ENCODE results near the gene XPO4.
A peak's percentile ranks its signal among the peaks of the same experiment; 100 is the strongest.

Gene XPO4

DNA sequence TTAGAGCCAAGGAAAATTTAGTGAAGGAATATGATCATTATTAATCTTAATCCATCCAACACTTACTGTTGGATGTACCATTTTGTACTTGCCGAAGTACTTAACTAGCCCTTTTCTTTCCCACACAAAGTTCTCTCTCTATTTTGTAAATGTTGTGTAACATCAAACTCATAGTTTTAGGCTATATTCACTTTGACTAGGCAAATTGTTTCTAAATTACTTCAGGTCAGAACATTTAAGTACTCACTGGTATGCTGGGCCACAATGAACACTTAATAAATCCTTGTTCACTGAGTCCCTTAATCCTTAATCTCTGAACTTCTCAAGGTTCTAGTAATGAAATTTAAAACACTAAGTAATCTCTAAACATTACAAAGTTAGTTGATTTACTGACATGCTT is 79.5 kb downstream of the XPO4 start:
- H3K36me3 Mint-ChIP-seq (ENCODE audit: low read depth): peaks cover 6% of the 10 kb centered on the region
- H3K4me3 Mint-ChIP-seq: peak overlapping the region in 1 of 3 experiments; percentile 76
- no peaks in the 10 kb centered on the region for H3K27me3 Mint-ChIP-seq (ENCODE audit: low read depth)
- TF ChIP-seq, protein P1, sequence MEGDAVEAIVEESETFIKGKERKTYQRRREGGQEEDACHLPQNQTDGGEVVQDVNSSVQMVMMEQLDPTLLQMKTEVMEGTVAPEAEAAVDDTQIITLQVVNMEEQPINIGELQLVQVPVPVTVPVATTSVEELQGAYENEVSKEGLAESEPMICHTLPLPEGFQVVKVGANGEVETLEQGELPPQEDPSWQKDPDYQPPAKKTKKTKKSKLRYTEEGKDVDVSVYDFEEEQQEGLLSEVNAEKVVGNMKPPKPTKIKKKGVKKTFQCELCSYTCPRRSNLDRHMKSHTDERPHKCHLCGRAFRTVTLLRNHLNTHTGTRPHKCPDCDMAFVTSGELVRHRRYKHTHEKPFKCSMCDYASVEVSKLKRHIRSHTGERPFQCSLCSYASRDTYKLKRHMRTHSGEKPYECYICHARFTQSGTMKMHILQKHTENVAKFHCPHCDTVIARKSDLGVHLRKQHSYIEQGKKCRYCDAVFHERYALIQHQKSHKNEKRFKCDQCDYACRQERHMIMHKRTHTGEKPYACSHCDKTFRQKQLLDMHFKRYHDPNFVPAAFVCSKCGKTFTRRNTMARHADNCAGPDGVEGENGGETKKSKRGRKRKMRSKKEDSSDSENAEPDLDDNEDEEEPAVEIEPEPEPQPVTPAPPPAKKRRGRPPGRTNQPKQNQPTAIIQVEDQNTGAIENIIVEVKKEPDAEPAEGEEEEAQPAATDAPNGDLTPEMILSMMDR (IDR thresholded peaks at IDR 0.05; ENCODE audit: unreplicated experiment in 3 of 3): no peak
- peak overlapping the region; percentile 36 to 56 (median 49) for H3K27ac Mint-ChIP-seq
- no peaks in the 10 kb centered on the region for H3K9me3 Mint-ChIP-seq
- peaks cover 40% of the 10 kb centered on the region for H3K4me1 Mint-ChIP-seq

DNA sequence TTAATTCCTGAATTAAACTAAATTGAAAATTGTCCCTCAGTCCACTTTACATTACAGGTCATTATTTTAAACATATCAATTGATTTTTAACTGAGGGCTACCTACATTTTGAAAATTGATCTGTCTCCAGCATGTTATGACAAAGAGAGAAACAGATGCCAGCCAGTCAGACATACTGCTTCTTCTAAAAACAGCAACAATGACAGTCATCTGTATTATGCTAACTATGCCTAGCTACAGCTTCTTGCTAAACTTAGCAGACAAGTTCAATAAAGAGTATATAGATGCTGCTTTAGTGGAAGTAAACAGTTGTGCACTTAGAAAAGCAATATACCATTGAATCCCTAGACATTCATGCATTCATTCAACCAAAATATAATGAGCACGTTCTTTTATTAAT is 80.1 kb downstream of the XPO4 start:
- Mint-ChIP-seq H3K27me3 (ENCODE audit: low read depth) (no peaks in the 10 kb centered on the region), H3K27ac (no peak overlapping the region), H3K9me3 (no peaks in the 10 kb centered on the region), H3K4me1 (peaks cover 42% of the 10 kb centered on the region), H3K4me3 (peak overlapping the region in 2 of 3 experiments; percentile 37 to 81), H3K36me3 (ENCODE audit: low read depth) (peaks cover 9% of the 10 kb centered on the region)
- TF ChIP-seq, protein P1 (IDR thresholded peaks at IDR 0.05; ENCODE audit: unreplicated experiment in 3 of 3): no peak

DNA sequence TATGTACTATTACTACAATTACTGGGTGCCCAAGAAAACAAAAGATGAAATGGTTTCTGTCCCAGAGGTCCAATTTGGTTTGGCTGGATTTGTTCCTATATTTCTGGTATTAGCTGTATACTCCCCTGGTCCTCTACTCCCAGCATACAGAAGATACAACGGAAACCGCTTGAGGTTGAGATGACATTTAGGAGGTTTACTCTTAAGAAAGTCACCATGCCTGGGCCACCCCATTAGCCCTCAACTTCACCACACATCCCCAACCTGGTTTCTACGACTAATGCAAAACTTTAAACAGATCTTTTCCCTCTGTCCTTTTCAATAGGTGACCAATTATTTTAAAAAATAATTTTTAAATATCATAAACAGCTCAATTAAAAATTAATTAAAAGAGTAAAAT is 82.8 kb downstream of the XPO4 start:
- peak overlapping the region in 2 of 3 experiments; percentile 27 to 61 for H3K4me3 Mint-ChIP-seq
- no peaks in the 10 kb centered on the region for H3K9me3 Mint-ChIP-seq
- peaks cover 53% of the 10 kb centered on the region for H3K4me1 Mint-ChIP-seq
- H3K36me3 Mint-ChIP-seq (ENCODE audit: low read depth): peaks cover 9% of the 10 kb centered on the region
- TF ChIP-seq, protein P1 (IDR thresholded peaks at IDR 0.05; ENCODE audit: unreplicated experiment in 3 of 3): no peak
- H3K27me3 Mint-ChIP-seq (ENCODE audit: low read depth): no peaks in the 10 kb centered on the region
- no peak overlapping the region for H3K27ac Mint-ChIP-seq

DNA sequence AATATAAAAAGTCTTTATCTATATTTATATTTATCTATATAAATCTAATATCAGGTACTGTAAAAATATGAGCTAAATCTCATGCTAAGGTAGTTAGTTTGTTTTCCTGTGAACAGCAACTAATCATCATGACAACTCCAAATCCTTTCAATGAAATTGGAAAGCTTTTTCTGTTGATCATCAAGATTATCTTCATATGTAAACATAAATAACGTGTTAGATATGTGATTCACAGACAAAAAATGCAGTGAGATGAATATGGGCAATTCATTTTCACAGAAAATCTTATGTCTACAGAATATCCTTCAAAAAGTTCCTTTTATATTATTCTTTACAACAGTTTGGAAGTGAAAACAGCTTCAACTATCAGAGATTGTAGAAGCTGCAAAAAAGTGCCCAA is 87.1 kb downstream of the XPO4 start:
- Mint-ChIP-seq H3K4me3 (no peak overlapping the region), H3K4me1 (peaks cover 70% of the 10 kb centered on the region), H3K9me3 (no peaks in the 10 kb centered on the region), H3K27me3 (ENCODE audit: low read depth) (no peaks in the 10 kb centered on the region), H3K36me3 (ENCODE audit: low read depth) (peaks cover 27% of the 10 kb centered on the region), H3K27ac (peak overlapping the region in 1 of 3 experiments; percentile 44)
- TF ChIP-seq, protein P1 (IDR thresholded peaks at IDR 0.05; ENCODE audit: unreplicated experiment in 3 of 3): no peak

DNA sequence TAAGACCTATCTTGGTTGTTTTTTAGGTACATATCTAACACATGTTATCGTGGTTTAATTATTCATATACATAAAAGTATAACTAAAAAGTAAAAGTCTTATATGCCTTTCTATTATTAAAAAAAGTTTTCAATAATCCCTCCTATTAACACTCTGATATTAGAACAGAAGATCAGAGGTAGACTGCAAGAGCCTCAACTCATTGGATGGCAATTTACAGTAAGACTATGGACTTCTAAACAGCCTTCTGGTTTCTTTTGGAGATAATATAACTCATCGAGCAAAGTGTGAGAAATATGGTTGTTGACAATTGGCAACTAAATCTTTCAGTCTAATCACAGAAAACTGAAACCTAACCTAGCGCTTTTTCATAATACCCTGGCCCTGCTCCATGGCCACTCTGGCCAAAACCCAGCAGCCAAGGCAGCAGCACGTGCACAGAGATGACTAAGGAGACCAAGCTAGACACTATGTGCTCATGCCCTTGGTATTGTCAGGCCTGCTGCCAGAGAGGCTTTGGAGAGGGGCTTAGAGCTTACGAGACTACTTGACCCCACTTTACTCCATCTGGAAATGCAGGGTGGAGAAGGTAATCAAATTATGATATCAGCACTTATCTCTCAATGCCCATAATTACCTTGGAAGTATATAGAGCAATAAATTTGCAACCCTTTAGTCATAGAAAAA is 88.2 kb downstream of the XPO4 start:
- TF ChIP-seq, protein P1 (IDR thresholded peaks at IDR 0.05; ENCODE audit: unreplicated experiment in 3 of 3): no peak
- no peak overlapping the region for H3K4me3 Mint-ChIP-seq
- peaks cover 33% of the 10 kb centered on the region for H3K36me3 Mint-ChIP-seq (ENCODE audit: low read depth)
- H3K27me3 Mint-ChIP-seq (ENCODE audit: low read depth): no peaks in the 10 kb centered on the region
- H3K27ac Mint-ChIP-seq: peak overlapping the region in 2 of 3 experiments; percentile 8 to 28
- peaks cover 66% of the 10 kb centered on the region for H3K4me1 Mint-ChIP-seq
- H3K9me3 Mint-ChIP-seq: no peaks in the 10 kb centered on the region

DNA sequence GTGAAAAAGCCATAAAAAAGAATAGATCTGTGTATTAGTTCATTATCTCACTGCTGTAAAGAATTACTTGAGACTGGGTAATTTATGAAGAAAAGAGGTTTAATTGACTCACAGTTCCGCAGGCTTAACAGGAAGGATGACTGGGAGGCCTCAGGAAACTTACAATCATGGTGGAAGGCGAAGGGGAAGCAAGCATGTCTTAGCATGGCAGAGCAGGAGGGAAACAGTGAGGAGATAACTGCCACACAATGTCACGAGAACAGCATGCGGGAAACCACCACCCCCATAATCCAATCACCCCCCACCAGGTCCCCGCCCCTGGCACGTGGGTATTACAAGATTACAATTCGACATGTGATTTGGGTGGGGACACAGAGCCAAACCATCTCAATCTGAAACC is 89.7 kb downstream of the XPO4 start:
- H3K4me3 Mint-ChIP-seq: peak overlapping the region in 1 of 3 experiments; percentile 37
- TF ChIP-seq, protein P1 (IDR thresholded peaks at IDR 0.05; ENCODE audit: unreplicated experiment in 3 of 3): no peak
- H3K4me1 Mint-ChIP-seq: peaks cover 59% of the 10 kb centered on the region
- H3K27ac Mint-ChIP-seq: peak overlapping the region in 1 of 3 experiments; percentile 66
- H3K36me3 Mint-ChIP-seq (ENCODE audit: low read depth): peaks cover 36% of the 10 kb centered on the region
- no peaks in the 10 kb centered on the region for H3K9me3 Mint-ChIP-seq
- H3K27me3 Mint-ChIP-seq (ENCODE audit: low read depth): no peaks in the 10 kb centered on the region
